H1 (cell line): ENCODE measurements around the gene PEX19. TPM values are rescaled to one million over a fixed set of nuclear protein-coding genes. Genes with fewer than 3 reads are reported as not detected.

Source experiments
- CTCF ChIA-PET: fragments of 300-600 bp; sonication (Branson Sonifier 250); formaldehyde crosslinking; loops from one replicate; lab custom pipeline; 2021; ENCODE audit not compliant: partially characterized antibody; lab: Charles Lee
- POLR2A ChIA-PET: fragments of 300-600 bp; sonication (Branson Sonifier 250); formaldehyde crosslinking; loops from one replicate; lab custom pipeline; 2021; ENCODE audit warnings: inconsistent platforms; ENCODE audit not compliant: partially characterized antibody; lab: Charles Lee
- DNase-seq, 2 experiments: peaks; one replicate each; pipeline versions ENCODE4 v3.0.0 to v3.0.0-alpha.2; 2010 to 2022; ENCODE audit warnings: low spot score in 2 of 2, low read depth in 1 of 2, mixed read lengths in 1 of 2
- FAIRE-seq: peaks from 2 replicates; lab custom pipeline; 2011; peaks lifted over from hg19 to GRCh38; lab: Jason Lieb, UNC
- H2AFZ ChIP-seq: 2 replicates; pipeline ENCODE4 v1.8.1; 2012; ENCODE audit warnings: low read length, inconsistent platforms
- H2AK5ac ChIP-seq: 2 replicates; pipeline ENCODE4 v1.6.1; 2013; ENCODE audit warnings: low read depth, low read length
- H2BK120ac ChIP-seq: replicated peaks from 2 replicates; pipeline ENCODE3; 2013; ENCODE audit warnings: low read depth, low read length, inconsistent platforms
- H2BK12ac ChIP-seq: 2 replicates; pipeline ENCODE4 v1.6.1; 2013; ENCODE audit warnings: low read depth, low read length
- H2BK15ac ChIP-seq: 2 replicates; pipeline ENCODE4 v1.6.1; 2013; ENCODE audit warnings: low read length
- H2BK20ac ChIP-seq: 2 replicates; pipeline ENCODE4 v1.6.1; 2013; ENCODE audit warnings: low read length
- H2BK5ac ChIP-seq: 2 replicates; pipeline ENCODE4 v1.6.1; 2013; ENCODE audit warnings: low read depth, low read length
- H3K14ac ChIP-seq: 2 replicates; pipeline ENCODE4 v1.6.1; 2013; ENCODE audit warnings: inconsistent platforms; ENCODE audit not compliant: insufficient read length
- H3K18ac ChIP-seq: 2 replicates; pipeline ENCODE4 v1.6.1; 2013; ENCODE audit warnings: low read length; ENCODE audit errors: extremely low read depth
- H3K23ac ChIP-seq: 2 replicates; pipeline ENCODE4 v1.6.1; 2013; ENCODE audit warnings: inconsistent platforms; ENCODE audit not compliant: insufficient read length
- H3K23me2 ChIP-seq: 2 replicates; pipeline ENCODE4 v1.6.1; 2013; ENCODE audit warnings: low read depth, low read length
- H3K27ac ChIP-seq: 2 replicates; pipeline ENCODE4 v1.6.1; 2011; ENCODE audit warnings: low read depth, low read length, inconsistent platforms
- H3K27me3 ChIP-seq, 4 experiments: replicated peaks in 1 of 4; 1 replicate in 1 of 4; 2 replicates in 3 of 4; pipeline versions ENCODE4 v1.6.1 to v1.8.1; 2011 to 2013; ENCODE audit warnings: low read length in 3 of 4, mild to moderate bottlenecking in 3 of 4, inconsistent platforms in 2 of 4, mixed read lengths in 2 of 4, moderate library complexity in 1 of 4; ENCODE audit not compliant: control insufficient read depth in 3 of 4, insufficient read depth in 3 of 4; ENCODE audit errors: extremely low read depth in 1 of 4
- H3K36me3 ChIP-seq, 4 experiments: 2 replicates each; pipeline versions ENCODE4 v1.6.1 to v1.8.1; 2011 to 2013; ENCODE audit warnings: mild to moderate bottlenecking in 4 of 4, low read length in 3 of 4, moderate library complexity in 2 of 4, control low read depth in 1 of 4, inconsistent platforms in 1 of 4; ENCODE audit not compliant: insufficient read depth in 4 of 4, control insufficient read depth in 2 of 4
- H3K4ac ChIP-seq: replicated peaks from 2 replicates; pipeline ENCODE3; 2013; ENCODE audit warnings: low read length, low read depth, mixed read lengths, inconsistent platforms; ENCODE audit not compliant: insufficient read length
- H3K4me1 ChIP-seq, 4 experiments: replicated peaks in 1 of 4; 1 replicate in 1 of 4; 2 replicates in 3 of 4; pipeline versions ENCODE4 v1.6.1 to v1.8.1; 2011 to 2013; ENCODE audit warnings: low read length in 3 of 4, inconsistent platforms in 2 of 4, mixed read lengths in 1 of 4; ENCODE audit not compliant: insufficient read depth in 4 of 4, control insufficient read depth in 3 of 4
- H3K4me2 ChIP-seq, 2 experiments: 2 replicates each; pipeline versions ENCODE4 v1.6.1 to v1.8.1; 2011 to 2013; ENCODE audit warnings: low read depth in 2 of 2, low read length in 2 of 2, control low read depth in 1 of 2, inconsistent platforms in 1 of 2, mild to moderate bottlenecking in 1 of 2; ENCODE audit not compliant: insufficient read depth in 1 of 2
- H3K4me3 ChIP-seq, 4 experiments: fragments of 200-600, 300-600 bp in 1 of 4; sonication (generic), shearing (Covaris generic), sonication (Bioruptor Twin) in 1 of 4; 2 replicates each; pipeline versions ENCODE4 v1.5.1 to v1.8.1; 2011 to 2016; ENCODE audit warnings: low read length in 4 of 4, low read depth in 3 of 4, control low read depth in 2 of 4, inconsistent platforms in 2 of 4, mild to moderate bottlenecking in 2 of 4, mixed read lengths in 1 of 4, moderate library complexity in 1 of 4; ENCODE audit not compliant: insufficient read depth in 2 of 4; ENCODE audit errors: extremely low read depth in 1 of 4
- H3K56ac ChIP-seq: replicated peaks from 2 replicates; pipeline ENCODE3; 2013; ENCODE audit warnings: low read depth, mild to moderate bottlenecking, mixed read lengths, low read length, inconsistent platforms; ENCODE audit not compliant: insufficient read length
- H3K79me1 ChIP-seq: 2 replicates; pipeline ENCODE4 v1.6.1; 2013; ENCODE audit warnings: low read depth, low read length, control low read depth
- H3K79me2 ChIP-seq, 2 experiments: 2 replicates each; pipeline versions ENCODE4 v1.6.1 to v1.8.1; 2012 to 2013; ENCODE audit warnings: low read length in 2 of 2, mild to moderate bottlenecking in 2 of 2, inconsistent platforms in 1 of 2; ENCODE audit not compliant: insufficient read depth in 2 of 2, control insufficient read depth in 1 of 2
- H3K9ac ChIP-seq, 4 experiments: replicated peaks in 1 of 4; 1 replicate in 1 of 4; 2 replicates in 3 of 4; pipeline versions ENCODE4 v1.6.1 to v1.8.1; 2011 to 2013; ENCODE audit warnings: low read depth in 3 of 4, low read length in 3 of 4, control low read depth in 2 of 4, mild to moderate bottlenecking in 2 of 4, moderate library complexity in 2 of 4, inconsistent platforms in 1 of 4; ENCODE audit errors: extremely low read depth in 1 of 4
- H3K9me3 ChIP-seq, 2 experiments: 2 replicates each; pipeline versions ENCODE4 v1.6.1 to v1.8.1; 2012 to 2013; ENCODE audit warnings: mild to moderate bottlenecking in 2 of 2, moderate library complexity in 2 of 2, control low read depth in 1 of 2, inconsistent platforms in 1 of 2, low read depth in 1 of 2, low read length in 1 of 2, mixed read lengths in 1 of 2; ENCODE audit not compliant: insufficient read depth in 2 of 2
- H4K20me1 ChIP-seq, 2 experiments: replicated peaks in 1 of 2; 2 replicates each; pipeline versions ENCODE3 to v1.8.1; 2011 to 2013; ENCODE audit warnings: inconsistent platforms in 2 of 2, low read length in 2 of 2, mild to moderate bottlenecking in 1 of 2; ENCODE audit not compliant: insufficient read depth in 2 of 2, control insufficient read depth in 1 of 2
- H4K5ac ChIP-seq: 2 replicates; pipeline ENCODE4 v1.6.1; 2013; ENCODE audit warnings: low read length, low read depth, mixed read lengths, inconsistent platforms; ENCODE audit not compliant: insufficient read length
- H4K8ac ChIP-seq: 2 replicates; pipeline ENCODE4 v1.8.0; 2013; ENCODE audit warnings: mild to moderate bottlenecking, moderate library complexity, low read length, inconsistent platforms; ENCODE audit not compliant: insufficient read depth; ENCODE audit errors: extremely low read depth
- H4K91ac ChIP-seq: replicated peaks from 2 replicates; pipeline ENCODE3; 2013; ENCODE audit warnings: low read length, mixed read lengths, inconsistent platforms; ENCODE audit not compliant: insufficient read length
- EZH2 ChIP-seq: fragments of 200-600 bp; sonication (generic); IDR thresholded peaks from 2 replicates; pipeline ENCODE4 v1.7.1; 2012; ENCODE audit warnings: low read depth, mild to moderate bottlenecking, moderate library complexity, low read length, inconsistent platforms; ENCODE audit not compliant: severe bottlenecking
- HDAC2 ChIP-seq, 2 experiments: fragments of 300-600 bp in 1 of 2; sonication (generic) in 1 of 2; IDR thresholded peaks; 2 replicates each; pipeline ENCODE4 v1.6.1; 2011 to 2012; ENCODE audit warnings: low read depth in 2 of 2, low read length in 2 of 2, mild to moderate bottlenecking in 2 of 2, moderate library complexity in 2 of 2, borderline replicate concordance in 1 of 2, inconsistent platforms in 1 of 2
- NRF1 ChIP-seq: IDR thresholded peaks from 2 replicates; pipeline ENCODE4 v1.6.1; 2011; ENCODE audit warnings: mild to moderate bottlenecking, low read depth, low read length, improper control_type of control experiment
- SIRT6 ChIP-seq: IDR thresholded peaks from one replicate; pipeline ENCODE4 v1.7.1; 2012; ENCODE audit warnings: low read length, inconsistent platforms
- SIX5 ChIP-seq: IDR thresholded peaks from 2 replicates; pipeline ENCODE4 v1.6.1; 2011; ENCODE audit warnings: mild to moderate bottlenecking, low read depth, low read length
- TAF7 ChIP-seq: optimal IDR thresholded peaks from 2 replicates; pipeline ENCODE3; 2011; ENCODE audit warnings: low read depth, mild to moderate bottlenecking, inconsistent platforms, low read length, moderate library complexity, borderline replicate concordance
- TBP ChIP-seq: IDR thresholded peaks from 2 replicates; pipeline ENCODE4 v1.6.1; 2011; ENCODE audit warnings: low read depth, low read length, improper control_type of control experiment
- WGBS, 2 experiments: shearing (Covaris generic) in 1 of 2; methylation state at CpG; one replicate each; pipeline versions ENCODE4 v1.1.6 to v1.1.7; 2013 to 2015; ENCODE audit warnings: low lambda C conversion rate in 2 of 2, mixed read lengths in 2 of 2, inconsistent platforms in 1 of 2, low coverage in 1 of 2, missing lambda C conversion rate in 1 of 2; ENCODE audit not compliant: insufficient replicate concordance in 2 of 2, insufficient coverage in 1 of 2, insufficient read length in 1 of 2; ENCODE audit errors: extremely low coverage in 1 of 2, missing lambda C conversion rate in 1 of 2; 5-methylcytosine and 5-hydroxymethylcytosine counted together
- polyA plus RNA-seq, 7 experiments: library from polyadenylated mRNA; depleted of rRNA in 3 of 7; stranded (reverse) in 5 of 7; unstranded in 2 of 7; fragments of >200 nt in 5 of 7; fragments of 200-250 nt in 2 of 7; gene quantifications; 1 replicate in 5 of 7; 2 replicates in 1 of 7; 4 replicates in 1 of 7; pipeline versions ENCODE4 v1.2.1 to v1.2.3, GENCODE V29; 2011 to 2013; ENCODE audit warnings: missing spikeins in 2 of 7, mixed read lengths in 2 of 7
- total RNA-seq: library from RNA; stranded (reverse); fragmentation: NEBNext Ultra II Directional; extraction: Animal tissue kit (Norgen Biotek cat#: 25700); gene quantifications from 2 replicates; pipeline ENCODE4 v1.2.1, GENCODE V29; 2021
- TF ChIP-seq, protein P1 (sequence below): IDR thresholded peaks from 2 replicates; pipeline ENCODE4 v1.6.1; 2012; ENCODE audit warnings: low read length, inconsistent platforms
- TF ChIP-seq, protein P2 (sequence below): IDR thresholded peaks from 2 replicates; pipeline ENCODE4 v1.6.1; 2011; ENCODE audit warnings: low read length, improper control_type of control experiment

PEX19 gene
- total and polyA plus RNA-seq, 2 of the 8 experiments (the other 6 are each of a cell fraction or from before 2014, with no cell fraction given), result 50.4 to 80.2 TPM

GRCh38 chr1:160256396-160257046, 28.4 kb downstream of the PEX19 start:
- ChIA-PET POLR2A (interaction anchor here (1.0 to 1.7 kb wide), 4 partner anchors 12 to 49 kb away, joined by 3 to 8 read pairs (median 4); no protein-coding TSS in a partner anchor), CTCF (interaction anchor here (0.7 to 2.1 kb wide), 9 partner anchors 34 to 184 kb away, joined by 3 to 11 read pairs (median 3); no protein-coding TSS in a partner anchor)
- Histone ChIP-seq H3K18ac (no peak overlapping the region), H3K4ac (no peak overlapping the region), H4K91ac (no peak overlapping the region), H2BK20ac (no peak overlapping the region), H3K79me2 (peaks cover 5 to 77% of the 10 kb centered on the region in 2 experiments; a peak in 3 of 4 replicates), H2BK5ac (no peak overlapping the region), H3K36me3 (peaks cover 0 to 4% (median 0%) of the 10 kb centered on the region in 4 experiments; a peak in 2 of 8 replicates), H3K4me2 (no peak overlapping the region), H2AK5ac (no peak overlapping the region), H3K23ac (no peak overlapping the region), H2BK12ac (no peak overlapping the region), H3K79me1 (peaks cover 2% of the 10 kb centered on the region), H2AFZ (no peak overlapping the region), H3K14ac (no peak overlapping the region), H2BK120ac (no peak overlapping the region), H3K27ac (no peak overlapping the region), H4K5ac (no peak overlapping the region), H3K4me1 (peaks cover 2 to 13% (median 4%) of the 10 kb centered on the region in 4 experiments; a peak in 6 of 7 replicates), H3K4me3 (no peak overlapping the region), H3K56ac (no peak overlapping the region), H3K9ac (no peak overlapping the region), H2BK15ac (no peak overlapping the region), H3K27me3 (no peaks in the 10 kb centered on the region), H4K20me1 (peaks cover 0 to under 1% of the 10 kb centered on the region in 2 experiments), H4K8ac (no peak overlapping the region), H3K9me3 (no peaks in the 10 kb centered on the region), H3K23me2 (0 out of 2 replicates have a peak, but pooled peaks cover 2% of the 10 kb centered on the region)
- WGBS, 2 experiments, result 90% methylated on average over 3 of the region's 3 CpGs; no CpG with 5 or more reads in 1 of the 2 experiments
- FAIRE-seq, result no peak
- DNase-seq, result no peak
- TF ChIP-seq, protein P1, sequence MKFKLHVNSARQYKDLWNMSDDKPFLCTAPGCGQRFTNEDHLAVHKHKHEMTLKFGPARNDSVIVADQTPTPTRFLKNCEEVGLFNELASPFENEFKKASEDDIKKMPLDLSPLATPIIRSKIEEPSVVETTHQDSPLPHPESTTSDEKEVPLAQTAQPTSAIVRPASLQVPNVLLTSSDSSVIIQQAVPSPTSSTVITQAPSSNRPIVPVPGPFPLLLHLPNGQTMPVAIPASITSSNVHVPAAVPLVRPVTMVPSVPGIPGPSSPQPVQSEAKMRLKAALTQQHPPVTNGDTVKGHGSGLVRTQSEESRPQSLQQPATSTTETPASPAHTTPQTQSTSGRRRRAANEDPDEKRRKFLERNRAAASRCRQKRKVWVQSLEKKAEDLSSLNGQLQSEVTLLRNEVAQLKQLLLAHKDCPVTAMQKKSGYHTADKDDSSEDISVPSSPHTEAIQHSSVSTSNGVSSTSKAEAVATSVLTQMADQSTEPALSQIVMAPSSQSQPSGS, result no peak
- TF ChIP-seq NRF1 (no peak), HDAC2 (IDR thresholded peaks at IDR 0.05; ENCODE audit: borderline replicate concordance in 1 of 2, low read depth in 2 of 2, low read length in 2 of 2) (no peak), TBP (no peak), SIX5 (no peak), TAF7 (no peak), EZH2 (no peak), SIRT6 (no peak)
- TF ChIP-seq, protein P2, sequence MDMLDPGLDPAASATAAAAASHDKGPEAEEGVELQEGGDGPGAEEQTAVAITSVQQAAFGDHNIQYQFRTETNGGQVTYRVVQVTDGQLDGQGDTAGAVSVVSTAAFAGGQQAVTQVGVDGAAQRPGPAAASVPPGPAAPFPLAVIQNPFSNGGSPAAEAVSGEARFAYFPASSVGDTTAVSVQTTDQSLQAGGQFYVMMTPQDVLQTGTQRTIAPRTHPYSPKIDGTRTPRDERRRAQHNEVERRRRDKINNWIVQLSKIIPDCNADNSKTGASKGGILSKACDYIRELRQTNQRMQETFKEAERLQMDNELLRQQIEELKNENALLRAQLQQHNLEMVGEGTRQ, result no peak
